ENCODE measurements around the gene BACE1-AS.

- TF ChIP-seq POLR2A (IDR thresholded peaks at IDR 0.05) = no peak
- no peak for TF ChIP-seq CTCF (IDR thresholded peaks at IDR 0.05)
Observed at GRCh38 chr11:117271208-117271607, 19.9 kb upstream of the BACE1-AS start.

Measured in uterus (tissue), 2 donors.